ENCODE results near the gene AFM.
A peak's percentile ranks its signal among the peaks of the same experiment; 100 is the strongest.

The AFM gene

GRCh38 chr4:73481358-73481757 lies at the start of gene AFM:
TSS of gene AFM (plus strand) at chr4:73481745. CDS start at chr4:73481776, 31 bp downstream.
- no peak for DNase-seq

- DNase-seq: no peak
Observed at GRCh38 chr4:73431813-73432168, 49.8 kb upstream of the AFM start.

- DNase-seq: no peak
Observed at GRCh38 chr4:73432169-73433000, 49.2 kb upstream of the AFM start.

GRCh38 chr4:73433140-73433539 lies 48.4 kb upstream of the AFM start:
- DNase-seq: no peak

GRCh38 chr4:73434311-73434710 lies 47.2 kb upstream of the AFM start:
- no peak for DNase-seq

- DNase-seq: no peak
Observed at GRCh38 chr4:73435984-73436383, 45.6 kb upstream of the AFM start, which contains the start of gene AFP. TSS of gene AFP (plus strand) at chr4:73436221. CDS start at chr4:73436263, 42 bp downstream.

- no peak for DNase-seq
Observed at GRCh38 chr4:73436674-73437557, 44.6 kb upstream of the AFM start.

GRCh38 chr4:73437558-73437956 lies 44.0 kb upstream of the AFM start:
- no peak for DNase-seq

- DNase-seq: no peak
Observed at GRCh38 chr4:73438048-73438447, 43.5 kb upstream of the AFM start.

GRCh38 chr4:73438582-73439215 lies 42.8 kb upstream of the AFM start:
- DNase-seq: no peak

GRCh38 chr4:73439445-73439844 lies 42.1 kb upstream of the AFM start:
- DNase-seq: no peak

- DNase-seq: no peak
Observed at GRCh38 chr4:73439991-73440390, 41.6 kb upstream of the AFM start.

GRCh38 chr4:73440653-73441052 lies 40.9 kb upstream of the AFM start:
- DNase-seq: no peak

GRCh38 chr4:73442275-73442674 lies 39.3 kb upstream of the AFM start:
- no peak for DNase-seq

GRCh38 chr4:73443224-73443623 lies 38.3 kb upstream of the AFM start:
- DNase-seq: no peak

GRCh38 chr4:73445383-73446335 lies 35.9 kb upstream of the AFM start:
- no peak for DNase-seq

GRCh38 chr4:73446336-73446938 lies 35.1 kb upstream of the AFM start:
- no peak for DNase-seq

GRCh38 chr4:73447671-73448070 lies 33.9 kb upstream of the AFM start:
- no peak for DNase-seq

- no peak for DNase-seq
Observed at GRCh38 chr4:73448448-73449203, 32.9 kb upstream of the AFM start.

- DNase-seq: peak; percentile 56
Observed at GRCh38 chr4:73450398-73451004, 31.0 kb upstream of the AFM start.

- peak; percentile 77 for DNase-seq
Observed at GRCh38 chr4:73451404-73451803, 30.1 kb upstream of the AFM start.
